Endothelial cell of umbilical vein (primary cell): ENCODE results near the gene ACCSL. TPM values are rescaled to one million over a fixed set of nuclear protein-coding genes. Genes with fewer than 3 reads are reported as not detected.

Source experiments
- BruUV-seq: library from RNA; stranded (reverse); fragments of 400-500 nt; replicated peaks from 2 replicates; lab custom pipeline; 2021; lab: Mats Ljungman, UMichigan
- CTCF ChIA-PET: fragments of 300-600, 350-600 bp; sonication (Branson Sonifier 250); formaldehyde crosslinking; loops from one replicate; lab custom pipeline; 2021; ENCODE audit warnings: antibody characterized with exemption, inconsistent platforms; lab: Charles Lee
- POLR2A ChIA-PET: fragments of 300-600, 350-600 bp; sonication (Branson Sonifier 250); formaldehyde crosslinking; loops from one replicate; lab custom pipeline; 2021; ENCODE audit warnings: antibody characterized with exemption, inconsistent platforms; lab: Charles Lee
- DNase-seq: peaks from one replicate; pipeline ENCODE4 v3.0.0-alpha.2; 2011; ENCODE audit warnings: low read depth, low spot score
- FAIRE-seq: peaks from 2 replicates; lab custom pipeline; 2011; peaks lifted over from hg19 to GRCh38; lab: Jason Lieb, UNC
- H2AFZ ChIP-seq: 2 replicates; pipeline ENCODE4 v1.6.0; 2012; ENCODE audit warnings: low read depth, low read length, control low read depth, inconsistent platforms
- H3K27ac ChIP-seq: 2 replicates; pipeline ENCODE4 v1.5.1; 2011; ENCODE audit warnings: low read depth, mild to moderate bottlenecking, control low read depth, low read length, moderate library complexity; ENCODE audit not compliant: insufficient read depth
- H3K27me3 ChIP-seq, 2 experiments: 2 replicates each; pipeline versions ENCODE4 v1.6.0 to v1.6.1; 2011; ENCODE audit warnings: low read length in 2 of 2, mixed read lengths in 1 of 2; ENCODE audit not compliant: control insufficient read depth in 2 of 2, insufficient read depth in 2 of 2
- H3K36me3 ChIP-seq, 2 experiments: 2 replicates in 1 of 2; 3 replicates in 1 of 2; pipeline ENCODE4 v1.5.1; 2011; ENCODE audit warnings: low read length in 2 of 2, mild to moderate bottlenecking in 1 of 2, moderate library complexity in 1 of 2; ENCODE audit not compliant: control insufficient read depth in 2 of 2, insufficient read depth in 2 of 2; ENCODE audit errors: extremely low read depth in 1 of 2
- H3K4me1 ChIP-seq: 3 replicates; pipeline ENCODE4 v1.5.1; 2011; ENCODE audit warnings: mild to moderate bottlenecking, low read length; ENCODE audit not compliant: control insufficient read depth, insufficient read depth; ENCODE audit errors: extremely low read depth
- H3K4me2 ChIP-seq: 2 replicates; pipeline ENCODE4 v1.6.1; 2011; ENCODE audit warnings: low read length, control low read depth, mixed read lengths; ENCODE audit not compliant: insufficient read depth
- H3K4me3 ChIP-seq, 3 experiments: fragments of 200-600 bp in 1 of 3; sonication (generic), shearing (Covaris generic) in 1 of 3; replicated peaks in 1 of 3; 2 replicates each; pipeline ENCODE4 v1.5.1; 2011 to 2016; ENCODE audit warnings: control low read depth in 3 of 3, low read length in 3 of 3, mild to moderate bottlenecking in 2 of 3, inconsistent platforms in 1 of 3, low read depth in 1 of 3, moderate library complexity in 1 of 3; ENCODE audit not compliant: insufficient read depth in 1 of 3
- H3K79me2 ChIP-seq: 2 replicates; pipeline ENCODE4 v1.6.0; 2012; ENCODE audit warnings: low read length, inconsistent platforms; ENCODE audit not compliant: control insufficient read depth, insufficient read depth
- H3K9ac ChIP-seq: replicated peaks from 2 replicates; pipeline ENCODE3; 2011; ENCODE audit warnings: low read length, control low read depth; ENCODE audit not compliant: insufficient read depth; ENCODE audit errors: extremely low read depth
- H3K9me1 ChIP-seq: replicated peaks from 3 replicates; pipeline ENCODE4 v1.6.0; 2011; ENCODE audit warnings: mild to moderate bottlenecking, low read length; ENCODE audit not compliant: control insufficient read depth, insufficient read depth; ENCODE audit errors: extremely low read depth
- H3K9me3 ChIP-seq: replicated peaks from 2 replicates; pipeline ENCODE4 v1.5.1; 2012; ENCODE audit warnings: low read length, inconsistent platforms; ENCODE audit not compliant: control insufficient read depth, insufficient read depth
- H4K20me1 ChIP-seq: replicated peaks from 2 replicates; pipeline ENCODE3; 2011; ENCODE audit warnings: mild to moderate bottlenecking, low read length; ENCODE audit not compliant: control insufficient read depth, insufficient read depth; ENCODE audit errors: extremely low read depth
- CTCF ChIP-seq, 2 donors: IDR thresholded peaks; 1 replicate in 1 of 2; 2 replicates in 1 of 2; pipeline ENCODE4 v1.5.1; 2011; ENCODE audit warnings: low read length in 2 of 2, mild to moderate bottlenecking in 2 of 2, moderate library complexity in 2 of 2, control low read depth in 1 of 2, inconsistent platforms in 1 of 2, low read depth in 1 of 2; ENCODE audit not compliant: insufficient read depth in 1 of 2; ENCODE audit errors: extremely low read depth in 1 of 2
- EZH2 ChIP-seq: IDR thresholded peaks from 2 replicates; pipeline ENCODE4 v1.6.1; 2012; ENCODE audit warnings: borderline replicate concordance, low read depth, mild to moderate bottlenecking, moderate library complexity, low read length, inconsistent platforms; ENCODE audit not compliant: severe bottlenecking
- FOS ChIP-seq: IDR thresholded peaks from 2 replicates; pipeline ENCODE4 v1.6.1; 2011; ENCODE audit warnings: mild to moderate bottlenecking, low read length, moderate library complexity, borderline replicate concordance; ENCODE audit not compliant: insufficient read depth
- GATA2 ChIP-seq: IDR thresholded peaks from 2 replicates; pipeline ENCODE4 v1.7.0; 2011; ENCODE audit warnings: low read depth, mild to moderate bottlenecking, moderate library complexity, mixed read lengths, low read length; ENCODE audit not compliant: insufficient read length, insufficient read depth
- JUN ChIP-seq: IDR thresholded peaks from 2 replicates; pipeline ENCODE4 v1.6.1; 2011; ENCODE audit warnings: borderline replicate concordance, low read depth; ENCODE audit not compliant: insufficient read length, insufficient read depth
- MAX ChIP-seq: IDR thresholded peaks from 2 replicates; pipeline ENCODE4 v1.6.1; 2011; ENCODE audit not compliant: insufficient read depth, insufficient read length
- MYC ChIP-seq: IDR thresholded peaks from one replicate; pipeline ENCODE4 v1.6.1; 2011; ENCODE audit warnings: mild to moderate bottlenecking, low read depth, low read length
- POLR2A ChIP-seq: IDR thresholded peaks from 2 replicates; pipeline ENCODE4 v1.6.1; 2012; ENCODE audit warnings: low read depth, mild to moderate bottlenecking, control low read depth, low read length
- POLR2AphosphoS5 ChIP-seq: IDR thresholded peaks from 2 replicates; pipeline ENCODE4 v1.6.1; 2012; ENCODE audit warnings: low read depth, mild to moderate bottlenecking, control low read depth, low read length, moderate library complexity; ENCODE audit not compliant: insufficient read depth
- dilution Hi-C: fragments of 300-500 bp; cut with MboI; formaldehyde crosslinking; loops from one replicate; pipeline ENCODE4 v1.15.0; 2019; ENCODE audit warnings: low sequenced_read_pairs; ENCODE audit not compliant: extremely low pct_ligation_motif_present
- intact Hi-C: fragments of 100-400 bp; cut with micrococcal nuclease; formaldehyde crosslinking; loops from one replicate; pipeline ENCODE4 v1.10.0; 2022
- polyA plus RNA-seq, 4 experiments: library from polyadenylated mRNA; depleted of rRNA in 3 of 4; stranded (reverse) in 3 of 4; unstranded in 1 of 4; fragments of >200 nt; gene quantifications; 2 replicates each; pipeline versions ENCODE4 v1.2.1 to v1.2.3, GENCODE V29; 2011 to 2012; ENCODE audit warnings: missing spikeins in 1 of 4
- total RNA-seq: library from RNA; stranded (reverse); gene quantifications from 2 replicates; pipeline ENCODE4 v1.2.3, GENCODE V29; 2021

The ACCSL gene
- total and polyA plus RNA-seq, 2 donors (not counting 3 experiments of a cell fraction or from before 2014, with no cell fraction given): not detected

- H2AFZ ChIP-seq: no peak overlapping the region
- POLR2A ChIA-PET: no interaction called here
- no peaks in the 10 kb centered on the region for H3K79me2 ChIP-seq
- H3K36me3 ChIP-seq: no peaks in the 10 kb centered on the region
- H3K4me3 ChIP-seq: no peak overlapping the region
- DNase-seq: no peak
- BruUV-seq: no TSS peak
- no peaks in the 10 kb centered on the region for H3K9me1 ChIP-seq
- peaks cover under 1% of the 10 kb centered on the region for H3K4me1 ChIP-seq
- H3K9me3 ChIP-seq: no peaks in the 10 kb centered on the region
- intact Hi-C loops: no loop called here
- H3K27ac ChIP-seq: no peak overlapping the region
- CTCF ChIA-PET: interaction anchor here (6.7 kb wide), 1 partner anchor 9 kb away, joined by 45 read pairs; the partner anchor contains the start of gene EXT2
- no peak for TF ChIP-seq MYC
- TF ChIP-seq POLR2A: no peak
- no peak for TF ChIP-seq CTCF (IDR thresholded peaks at IDR 0.05; ENCODE audit: extremely low read depth in 1 of 2, insufficient read depth in 1 of 2, low read depth in 1 of 2, low read length in 2 of 2)
- TF ChIP-seq JUN: no peak
- TF ChIP-seq FOS: no peak
- TF ChIP-seq GATA2: no peak
- TF ChIP-seq EZH2: no peak
- TF ChIP-seq MAX: no peak
- TF ChIP-seq POLR2AphosphoS5: no peak
- dilution Hi-C loops: no loop called here
- no peak overlapping the region for H3K9ac ChIP-seq
- peaks cover 20 to 45% of the 10 kb centered on the region in 2 experiments for H3K27me3 ChIP-seq
- H3K4me2 ChIP-seq: no peak overlapping the region
- FAIRE-seq: no peak
- no peaks in the 10 kb centered on the region for H4K20me1 ChIP-seq
Measured at GRCh38 chr11:44085330-44085729, 37.5 kb downstream of the ACCSL start.
